Upper lobe of left lung (tissue), 6 donors: ENCODE measurements around the gene PLPPR2. TPM values are rescaled to one million over a fixed set of nuclear protein-coding genes. Genes with fewer than 3 reads are reported as not detected.
A peak's percentile ranks its signal among the peaks of the same experiment; 100 is the strongest.

Experiments used
- ATAC-seq, 2 donors: fragments of 200-7000 bp; cut with Tn5 transposase; one replicate each; pipeline ENCODE4 v1.9.1; 2022; ENCODE audit warnings: mild to moderate bottlenecking in 2 of 2, moderate library complexity in 2 of 2; ENCODE audit not compliant: low FRiP score in 2 of 2
- DNase-seq, 2 donors: peaks; one replicate each; pipeline ENCODE4 v3.0.0-alpha.2; 2019 to 2020
- H3K27ac ChIP-seq, 4 donors: fragments of 200-600 bp; sonication (generic); one replicate each; pipeline ENCODE4 v1.5.1; 2016 to 2019
- H3K27me3 ChIP-seq, 4 donors: fragments of 200-600 bp; sonication (generic); one replicate each; pipeline ENCODE4 v1.5.1; 2017 to 2019
- H3K36me3 ChIP-seq, 4 donors: fragments of 200-600 bp; sonication (generic); one replicate each; pipeline ENCODE4 v1.5.1; 2016 to 2019
- H3K4me1 ChIP-seq, 4 donors: fragments of 200-600 bp; sonication (generic); one replicate each; pipeline ENCODE4 v1.5.1; 2018 to 2019
- H3K4me3 ChIP-seq, 4 donors: fragments of 200-600 bp; sonication (generic); one replicate each; pipeline ENCODE4 v1.5.1; 2017 to 2019; ENCODE audit warnings: mild to moderate bottlenecking in 2 of 4, moderate library complexity in 1 of 4
- H3K9me3 ChIP-seq, 4 donors: fragments of 200-600 bp; sonication (generic); one replicate each; pipeline ENCODE4 v1.5.1; 2018 to 2019
- EP300 ChIP-seq, 4 donors: sonication (generic); formaldehyde crosslinking; IDR thresholded peaks; one replicate each; pipeline ENCODE4 v1.5.1; 2017; ENCODE audit warnings: antibody characterized with exemption in 4 of 4, control low read depth in 2 of 4
- POLR2A ChIP-seq, 4 donors: fragments of 450-650 bp; IDR thresholded peaks; one replicate each; pipeline ENCODE4 v1.5.1; 2016 to 2017; ENCODE audit warnings: antibody characterized with exemption in 4 of 4, mild to moderate bottlenecking in 2 of 4
- POLR2AphosphoS5 ChIP-seq, 2 donors: sonication (generic); formaldehyde crosslinking; IDR thresholded peaks; one replicate each; pipeline ENCODE4 v1.5.1; 2017; ENCODE audit warnings: antibody characterized with exemption in 2 of 2
- WGBS, 2 donors: methylation state at CpG; one replicate each; pipeline ENCODE4 v1.1.5; 2017 to 2018; 5-methylcytosine and 5-hydroxymethylcytosine counted together
- total RNA-seq, 6 donors: library from RNA; depleted of rRNA in 4 of 6; stranded (reverse); fragments of >200 nt in 4 of 6; gene quantifications; one replicate each; pipeline versions ENCODE4 v1.1.0 to v1.2.1, GENCODE V29; 2016 to 2021
- TF ChIP-seq, protein P1 (sequence below), 6 experiments: fragments of 450-650 bp in 4 of 6; fragments of 200-600 bp in 2 of 6; sonication (generic) in 2 of 6; IDR thresholded peaks; one replicate each; pipeline ENCODE4 v1.5.1; 2016 to 2019; ENCODE audit warnings: antibody characterized with exemption in 6 of 6
- donor health status: DM: no; HTN: no; CAD: no; lungs with moderate emphysema.
- donor health status: DM: no; HTN: yes; CAD: no; lungs with severe emphysema.

PLPPR2 gene
- total RNA-seq, 6 donors from 2014 or later: 10.8 to 53.8 (median 26.0) TPM

DNA sequence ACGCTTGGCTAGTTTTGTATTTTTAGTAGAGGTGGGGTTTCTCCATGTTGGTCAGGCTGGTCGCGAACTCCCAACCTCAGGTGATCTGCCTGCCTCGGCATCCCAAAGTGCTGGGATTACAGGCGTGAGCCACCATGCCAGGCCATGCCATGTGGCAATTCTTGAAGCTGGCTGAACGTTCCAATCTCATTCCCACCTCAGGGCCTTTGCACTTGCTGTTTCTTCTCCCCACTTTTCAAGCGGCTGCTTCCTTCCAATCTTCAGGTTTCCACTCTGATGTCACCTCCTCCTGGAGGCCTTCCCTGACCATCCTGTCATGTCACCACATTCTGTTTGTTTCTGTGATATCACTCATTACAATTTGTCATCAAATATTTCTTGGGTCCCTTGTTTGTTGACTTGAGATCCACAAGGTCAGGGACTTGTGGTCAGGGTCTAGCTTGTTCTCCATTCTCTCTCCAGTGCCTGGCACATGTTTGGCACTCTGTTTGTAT is 24.7 kb downstream of the PLPPR2 start:
- DNase-seq: no peak
- TF ChIP-seq POLR2AphosphoS5 (IDR thresholded peaks at IDR 0.05) (no peak), POLR2A (IDR thresholded peaks at IDR 0.05) (no peak), EP300 (IDR thresholded peaks at IDR 0.05) (no peak)
- TF ChIP-seq, protein P1, sequence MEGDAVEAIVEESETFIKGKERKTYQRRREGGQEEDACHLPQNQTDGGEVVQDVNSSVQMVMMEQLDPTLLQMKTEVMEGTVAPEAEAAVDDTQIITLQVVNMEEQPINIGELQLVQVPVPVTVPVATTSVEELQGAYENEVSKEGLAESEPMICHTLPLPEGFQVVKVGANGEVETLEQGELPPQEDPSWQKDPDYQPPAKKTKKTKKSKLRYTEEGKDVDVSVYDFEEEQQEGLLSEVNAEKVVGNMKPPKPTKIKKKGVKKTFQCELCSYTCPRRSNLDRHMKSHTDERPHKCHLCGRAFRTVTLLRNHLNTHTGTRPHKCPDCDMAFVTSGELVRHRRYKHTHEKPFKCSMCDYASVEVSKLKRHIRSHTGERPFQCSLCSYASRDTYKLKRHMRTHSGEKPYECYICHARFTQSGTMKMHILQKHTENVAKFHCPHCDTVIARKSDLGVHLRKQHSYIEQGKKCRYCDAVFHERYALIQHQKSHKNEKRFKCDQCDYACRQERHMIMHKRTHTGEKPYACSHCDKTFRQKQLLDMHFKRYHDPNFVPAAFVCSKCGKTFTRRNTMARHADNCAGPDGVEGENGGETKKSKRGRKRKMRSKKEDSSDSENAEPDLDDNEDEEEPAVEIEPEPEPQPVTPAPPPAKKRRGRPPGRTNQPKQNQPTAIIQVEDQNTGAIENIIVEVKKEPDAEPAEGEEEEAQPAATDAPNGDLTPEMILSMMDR (IDR thresholded peaks at IDR 0.05): no peak
- Histone ChIP-seq H3K9me3 (no peaks in the 10 kb centered on the region), H3K27ac (peak overlapping the region in 2 of 4 donors; percentile 94 to 95), H3K27me3 (peaks cover 0 to 3% (median 0%) of the 10 kb centered on the region in 4 donors), H3K4me3 (no peak overlapping the region), H3K36me3 (peaks cover 0 to 6% (median 0%) of the 10 kb centered on the region in 4 donors), H3K4me1 (peaks cover 70 to 81% (median 72%) of the 10 kb centered on the region in 4 donors)
- WGBS, 2 donors: 95% methylated on average over 7 of the region's 7 CpGs
- no peak for ATAC-seq

DNA sequence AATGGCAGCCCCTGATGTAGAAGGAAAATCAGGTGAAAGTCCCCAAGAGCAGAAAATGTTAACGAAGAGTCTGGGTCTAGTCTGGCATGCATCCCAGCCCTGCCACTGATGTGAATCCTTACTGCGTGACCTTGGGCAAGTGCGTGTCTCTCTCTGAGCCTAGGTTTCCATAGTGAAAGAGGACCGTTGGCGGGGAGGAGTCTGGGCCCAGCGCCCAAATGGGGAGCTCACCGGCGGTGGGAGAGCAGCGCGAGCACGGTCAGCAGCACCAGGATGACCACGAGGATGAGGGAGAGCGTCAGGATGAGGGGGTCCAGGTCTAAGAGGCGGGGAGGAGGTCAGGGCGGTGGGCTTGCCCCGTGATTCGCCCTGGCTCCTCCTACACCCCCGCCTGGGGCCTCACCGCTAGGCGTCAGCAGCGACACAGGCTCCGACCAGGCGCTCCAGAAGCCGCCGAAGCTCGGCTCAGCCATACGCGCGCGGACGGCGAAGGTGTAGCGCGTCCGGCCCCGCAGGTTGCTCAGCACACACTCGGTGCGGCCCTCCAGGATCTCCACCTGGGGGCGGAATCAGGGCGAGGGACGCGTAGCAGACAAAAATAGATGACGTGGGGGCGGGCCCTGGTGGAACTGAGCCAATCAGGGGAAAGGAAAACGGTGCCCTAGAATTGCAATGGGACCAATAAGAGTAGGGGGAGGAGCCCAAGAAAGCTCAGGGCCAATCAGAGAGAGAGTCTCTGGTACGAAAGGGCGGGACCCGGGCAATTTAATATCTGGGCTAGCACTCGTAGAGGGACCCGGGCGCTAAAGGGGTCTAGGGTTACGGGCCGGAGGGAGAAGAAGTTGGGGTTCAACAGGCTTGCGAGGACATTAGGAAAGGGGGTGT is 25.7 kb downstream of the PLPPR2 start:
- WGBS, 2 donors: 3 to 4% methylated on average over 31 to 44 of the region's 54 CpGs
- H3K36me3 ChIP-seq: peaks cover 0 to 6% (median 0%) of the 10 kb centered on the region in 4 donors
- peak; percentile 95 for DNase-seq
- peak overlapping the region; percentile 36 to 65 (median 58) for H3K4me3 ChIP-seq
- peak; percentile 94 for ATAC-seq
- no peaks in the 10 kb centered on the region for H3K9me3 ChIP-seq
- H3K4me1 ChIP-seq: peaks cover 62 to 74% (median 67%) of the 10 kb centered on the region in 4 donors
- TF ChIP-seq, protein P1 (IDR thresholded peaks at IDR 0.05): peak; percentile 67 to 95 (median 90)
- TF ChIP-seq POLR2A (IDR thresholded peaks at IDR 0.05) (peak in 3 of 4 donors; percentile 51 to 86 (median 82)), POLR2AphosphoS5 (IDR thresholded peaks at IDR 0.05) (peak; percentile 82 to 96), EP300 (IDR thresholded peaks at IDR 0.05) (no peak)
- H3K27ac ChIP-seq: peak overlapping the region; percentile 72 to 95 (median 91)
- H3K27me3 ChIP-seq: peaks cover 0 to 3% (median 0%) of the 10 kb centered on the region in 4 donors

DNA sequence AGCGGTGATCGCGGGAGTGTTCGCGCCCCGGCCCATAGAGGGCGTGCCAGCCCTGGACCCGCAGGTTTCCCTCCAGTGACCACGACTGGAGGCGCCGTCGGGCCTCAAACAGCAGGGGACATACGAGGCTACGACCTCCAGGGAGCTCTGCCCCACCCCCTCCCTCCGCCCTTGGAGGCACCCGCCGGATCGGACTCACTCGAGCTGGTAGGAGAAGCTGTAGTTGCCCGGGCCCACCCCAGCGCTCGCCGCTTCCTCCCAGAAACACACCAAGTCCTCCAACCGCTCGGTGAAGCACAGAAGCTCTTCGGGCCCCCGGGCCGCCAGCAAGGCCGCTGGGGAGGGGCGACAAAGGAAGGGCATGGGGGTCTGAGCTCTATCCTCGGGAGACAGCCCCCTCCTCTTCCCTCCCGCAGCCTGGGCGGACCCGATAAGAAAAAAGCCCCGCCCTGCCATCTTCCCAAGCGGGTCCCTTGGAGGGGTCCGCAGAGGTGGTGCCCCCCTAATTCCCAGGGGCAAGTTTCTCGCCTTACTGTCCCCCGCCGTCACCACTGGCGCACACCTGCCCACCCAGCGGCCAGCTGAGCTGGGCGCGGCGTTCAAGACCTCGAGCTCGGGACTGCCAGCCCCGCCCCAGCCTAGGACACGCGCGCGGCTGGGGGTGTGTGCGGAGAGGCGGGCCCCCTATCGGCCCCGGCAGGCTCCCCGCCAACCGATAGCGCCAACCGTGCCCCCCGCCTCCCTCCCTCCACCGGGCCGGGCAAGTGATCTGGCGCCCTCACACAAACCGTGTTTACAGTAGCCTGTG is 27.9 kb downstream of the PLPPR2 start:
- ATAC-seq (peak; percentile 20 to 31), DNase-seq (peak; percentile 81 to 92)
- no peak for TF ChIP-seq POLR2AphosphoS5 (IDR thresholded peaks at IDR 0.05)
- TF ChIP-seq, protein P1 (IDR thresholded peaks at IDR 0.05): peak; percentile 60 to 87 (median 78)
- TF ChIP-seq EP300 (IDR thresholded peaks at IDR 0.05): no peak
- peak in 1 of 4 donors; percentile 8 for TF ChIP-seq POLR2A (IDR thresholded peaks at IDR 0.05)
- Histone ChIP-seq H3K27me3 (peaks cover 0 to 3% (median 0%) of the 10 kb centered on the region in 4 donors), H3K4me1 (peaks cover 52 to 68% (median 59%) of the 10 kb centered on the region in 4 donors), H3K9me3 (no peaks in the 10 kb centered on the region), H3K27ac (peak overlapping the region in 2 of 4 donors; percentile 72 to 78), H3K4me3 (peak overlapping the region in 3 of 4 donors; percentile 50 to 61 (median 50)), H3K36me3 (peaks cover 0 to 2% (median 0%) of the 10 kb centered on the region in 4 donors)
- 0 to 8% methylated on average over 4 to 37 of the region's 65 CpGs for WGBS, 2 donors

DNA sequence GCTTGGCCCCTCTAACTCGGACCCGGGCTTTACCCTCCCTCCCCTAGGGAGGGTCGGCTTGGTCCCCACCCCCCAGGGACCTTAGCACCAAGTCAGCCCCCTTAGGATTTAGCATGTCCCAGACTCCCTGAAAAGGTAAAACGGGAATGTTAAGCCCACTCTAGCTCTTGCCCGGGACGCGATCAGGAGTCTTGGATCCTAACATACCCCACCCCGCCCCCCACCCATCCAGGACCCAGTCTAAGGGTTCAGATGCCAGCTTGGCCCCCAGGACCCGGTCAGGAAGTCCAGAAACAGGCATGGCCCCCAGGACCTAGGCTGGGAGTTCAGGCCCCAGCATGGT is 28.4 kb downstream of the PLPPR2 start:
- 1% methylated on average over 9 of the region's 9 CpGs; no CpG with 5 or more reads in 1 of the 2 donors for WGBS, 2 donors
- H3K27me3 ChIP-seq: peaks cover 0 to 3% (median 0%) of the 10 kb centered on the region in 4 donors
- DNase-seq (no peak), ATAC-seq (no peak)
- peaks cover 47 to 63% (median 54%) of the 10 kb centered on the region in 4 donors for H3K4me1 ChIP-seq
- H3K9me3 ChIP-seq: no peaks in the 10 kb centered on the region
- TF ChIP-seq, protein P1 (IDR thresholded peaks at IDR 0.05): no peak
- TF ChIP-seq POLR2A (IDR thresholded peaks at IDR 0.05) (no peak), POLR2AphosphoS5 (IDR thresholded peaks at IDR 0.05) (no peak), EP300 (IDR thresholded peaks at IDR 0.05) (no peak)
- H3K36me3 ChIP-seq: no peaks in the 10 kb centered on the region
- H3K27ac ChIP-seq: peak overlapping the region in 2 of 4 donors; percentile 72 to 78
- peak overlapping the region; percentile 1 to 61 (median 50) for H3K4me3 ChIP-seq
